IPS DF 4.7 (cell line): ENCODE results near the gene SMOC2.

Experiments used
- DNase-seq: peaks from one replicate; pipeline ENCODE4 v3.0.0-alpha.2; 2013; ENCODE audit warnings: low spot score; ENCODE audit errors: extremely low read depth

Gene SMOC2

GRCh38 chr6:168648240-168649125 is 207.5 kb downstream of the SMOC2 start:
- DNase-seq = no peak

- DNase-seq = no peak
Observed at GRCh38 chr6:168649209-168649608, 208.2 kb downstream of the SMOC2 start.

- no peak for DNase-seq
Observed at GRCh38 chr6:168650671-168651111, 209.7 kb downstream of the SMOC2 start.

GRCh38 chr6:168655462-168656152 is 214.6 kb downstream of the SMOC2 start:
- DNase-seq = no peak

GRCh38 chr6:168658059-168658458 is 217.1 kb downstream of the SMOC2 start:
- DNase-seq = no peak

GRCh38 chr6:168660400-168660945 is 219.5 kb downstream of the SMOC2 start:
- no peak for DNase-seq

- DNase-seq = no peak
Observed at GRCh38 chr6:168662301-168662936, 221.4 kb downstream of the SMOC2 start.

GRCh38 chr6:168663041-168663440 is 222.1 kb downstream of the SMOC2 start:
- DNase-seq = no peak

GRCh38 chr6:168664956-168665355 is 224.0 kb downstream of the SMOC2 start:
- no peak for DNase-seq

GRCh38 chr6:168666170-168666569 is 225.2 kb downstream of the SMOC2 start:
- DNase-seq = no peak

- no peak for DNase-seq
Observed at GRCh38 chr6:168666699-168667427, 225.9 kb downstream of the SMOC2 start.

GRCh38 chr6:168667428-168667805 is 226.4 kb downstream of the SMOC2 start:
- no peak for DNase-seq

- no peak for DNase-seq
Observed at GRCh38 chr6:168670401-168670985, 229.5 kb downstream of the SMOC2 start.

- no peak for DNase-seq
Observed at GRCh38 chr6:168671028-168671862, 230.3 kb downstream of the SMOC2 start.

- DNase-seq = no peak
Observed at GRCh38 chr6:168671863-168672546, 231.0 kb downstream of the SMOC2 start.

- DNase-seq = no peak
Observed at GRCh38 chr6:168674595-168674994, 233.6 kb downstream of the SMOC2 start.

- no peak for DNase-seq
Observed at GRCh38 chr6:168675375-168675774, 234.4 kb downstream of the SMOC2 start.

GRCh38 chr6:168675933-168676551 is 235.1 kb downstream of the SMOC2 start:
- no peak for DNase-seq
